SH-SY5Y (cell line): Measurements from ENCODE around the gene CDC25B.

ENCODE experiments used
- GATA2 ChIP-seq: IDR thresholded peaks from 2 replicates; pipeline ENCODE4 v1.6.1; 2011; ENCODE audit warnings: mild to moderate bottlenecking, low read depth, low read length
- GATA3 ChIP-seq: IDR thresholded peaks from 2 replicates; pipeline ENCODE4 v1.6.1; 2011; ENCODE audit warnings: low read depth, mild to moderate bottlenecking, low read length, moderate library complexity

The CDC25B gene

DNA sequence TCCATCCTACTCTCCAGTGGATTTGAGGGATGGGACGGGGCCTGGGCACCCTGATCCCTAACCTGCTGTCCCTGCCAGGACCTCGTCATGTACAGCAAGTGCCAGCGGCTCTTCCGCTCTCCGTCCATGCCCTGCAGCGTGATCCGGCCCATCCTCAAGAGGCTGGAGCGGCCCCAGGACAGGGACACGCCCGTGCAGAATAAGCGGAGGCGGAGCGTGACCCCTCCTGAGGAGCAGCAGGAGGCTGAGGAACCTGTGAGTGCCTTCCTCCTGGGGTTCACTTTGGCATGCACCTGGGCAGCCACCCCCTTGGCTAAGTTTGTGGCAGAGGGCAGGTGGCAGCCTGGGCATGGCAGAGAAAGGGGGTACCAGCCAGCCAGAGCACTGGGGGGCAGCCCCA lies 5.7 kb downstream of the CDC25B start:
- no peak for TF ChIP-seq GATA3
- TF ChIP-seq GATA2: no peak

GRCh38 chr20:3802524-3803239 lies 6.6 kb downstream of the CDC25B start:
- TF ChIP-seq GATA2: no peak
- TF ChIP-seq GATA3: no peak

GRCh38 chr20:3803289-3803688 lies 7.2 kb downstream of the CDC25B start:
- TF ChIP-seq GATA3 (no peak), GATA2 (no peak)

DNA sequence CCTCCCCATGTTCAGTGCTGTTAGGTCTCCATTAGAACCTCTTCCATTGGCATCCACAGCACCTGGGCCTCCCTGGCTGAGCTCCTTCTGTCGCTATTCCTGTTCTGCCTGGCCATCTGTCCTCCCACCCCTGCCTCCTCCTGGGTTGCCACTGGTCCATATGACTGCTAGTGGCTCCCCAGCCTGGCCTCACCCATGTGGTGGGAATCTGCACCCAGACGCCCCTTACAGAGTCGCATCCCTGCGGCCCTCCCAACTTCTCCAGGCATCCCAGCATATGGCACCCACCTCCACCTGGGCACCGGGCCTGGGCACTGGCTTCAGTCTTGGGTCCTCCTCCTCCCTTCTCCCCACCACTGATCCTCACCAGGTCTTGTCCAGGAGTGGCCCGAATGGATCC lies 7.7 kb downstream of the CDC25B start:
- no peak for TF ChIP-seq GATA3

DNA sequence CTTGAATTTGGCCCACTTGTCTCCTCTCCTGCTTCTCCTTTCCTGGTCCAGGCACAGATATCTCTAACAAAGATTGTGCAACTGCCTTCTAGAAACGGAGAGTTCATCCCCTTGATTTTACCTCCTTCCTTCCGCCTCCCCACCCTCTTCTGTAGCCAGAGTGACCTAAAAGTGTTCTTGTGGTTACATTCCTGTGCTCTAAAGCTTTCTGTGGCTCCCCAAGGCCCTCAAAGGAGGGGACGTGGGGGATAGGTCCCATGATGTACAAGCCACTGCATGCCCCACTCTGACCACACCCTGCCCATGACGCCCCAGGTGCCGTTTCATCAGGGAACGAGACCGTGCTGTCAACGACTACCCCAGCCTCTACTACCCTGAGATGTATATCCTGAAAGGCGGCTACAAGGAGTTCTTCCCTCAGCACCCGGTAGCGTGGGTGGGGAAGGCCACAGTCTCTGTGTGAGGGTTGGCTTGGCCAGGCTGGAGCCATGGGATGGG lies 8.2 kb downstream of the CDC25B start:
- no peak for TF ChIP-seq GATA3
- no peak for TF ChIP-seq GATA2

DNA sequence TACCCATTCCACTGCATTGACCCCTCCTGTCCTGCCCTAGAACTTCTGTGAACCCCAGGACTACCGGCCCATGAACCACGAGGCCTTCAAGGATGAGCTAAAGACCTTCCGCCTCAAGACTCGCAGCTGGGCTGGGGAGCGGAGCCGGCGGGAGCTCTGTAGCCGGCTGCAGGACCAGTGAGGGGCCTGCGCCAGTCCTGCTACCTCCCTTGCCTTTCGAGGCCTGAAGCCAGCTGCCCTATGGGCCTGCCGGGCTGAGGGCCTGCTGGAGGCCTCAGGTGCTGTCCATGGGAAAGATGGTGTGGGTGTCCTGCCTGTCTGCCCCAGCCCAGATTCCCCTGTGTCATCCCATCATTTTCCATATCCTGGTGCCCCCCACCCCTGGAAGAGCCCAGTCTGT lies 8.7 kb downstream of the CDC25B start:
- no peak for TF ChIP-seq GATA3
- TF ChIP-seq GATA2: no peak

- no peak for TF ChIP-seq GATA3
- TF ChIP-seq GATA2: no peak
Measured at GRCh38 chr20:3808544-3808943, 12.4 kb downstream of the CDC25B start.

DNA sequence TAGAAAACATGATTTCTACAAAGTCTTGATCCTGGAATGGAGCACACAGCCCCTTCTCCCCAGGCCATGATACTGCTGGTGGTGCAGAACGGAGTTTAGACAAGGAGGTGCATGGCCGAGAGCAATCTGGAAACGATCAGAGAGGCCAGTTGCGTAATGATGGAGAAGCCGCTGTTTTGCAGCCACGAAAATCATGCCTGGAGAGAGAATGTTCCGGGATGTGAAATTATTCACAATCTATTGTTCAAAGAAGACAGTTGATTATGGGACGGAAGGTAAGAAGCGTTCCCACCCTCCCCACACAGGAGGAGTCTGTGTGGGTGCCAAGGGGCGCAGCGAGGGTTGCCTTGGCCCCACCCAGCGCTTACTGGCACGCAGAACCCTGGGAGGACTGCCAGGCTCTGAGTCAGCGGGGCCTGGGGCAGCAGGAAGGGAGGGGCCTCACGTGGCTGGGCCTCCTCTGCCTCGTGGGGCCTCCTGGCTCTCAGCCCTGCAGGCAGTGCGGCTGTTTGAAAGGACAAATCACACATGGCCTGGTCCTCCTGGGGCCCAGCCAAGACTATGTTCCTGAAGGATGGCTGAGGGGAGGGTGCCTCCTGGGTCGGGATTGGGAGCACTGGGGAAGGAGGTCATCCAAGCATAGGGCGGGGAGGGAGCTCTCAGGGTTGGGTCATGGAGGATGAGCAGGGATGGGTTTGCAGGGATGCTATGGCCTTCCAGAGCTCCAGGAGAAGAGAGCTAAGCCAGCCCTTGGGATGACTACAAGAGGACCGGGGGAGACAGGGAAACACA lies 15.6 kb downstream of the CDC25B start:
- TF ChIP-seq GATA2 (peak; percentile 36), GATA3 (no peak)

DNA sequence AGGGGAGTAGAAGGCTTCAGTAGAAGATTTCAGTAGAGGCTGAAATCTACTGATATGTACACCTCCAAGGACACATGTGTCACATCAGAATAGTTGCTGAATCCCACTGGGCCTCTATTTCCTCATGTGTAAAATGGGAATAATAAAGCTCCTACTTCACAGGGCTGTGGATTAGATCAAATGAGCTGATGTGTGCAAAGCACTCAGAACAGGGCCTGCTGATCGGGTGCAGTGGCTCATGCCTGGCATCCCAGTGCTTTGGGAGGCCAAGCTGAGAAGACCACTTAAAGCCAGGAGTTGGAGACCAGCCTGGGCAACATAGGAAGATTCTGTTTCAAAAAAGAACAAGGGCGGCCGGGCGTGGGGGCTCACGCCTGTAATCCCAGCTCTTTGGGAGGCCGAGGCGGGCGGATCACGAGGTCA lies 16.2 kb downstream of the CDC25B start:
- TF ChIP-seq GATA2 (no peak), GATA3 (no peak)

DNA sequence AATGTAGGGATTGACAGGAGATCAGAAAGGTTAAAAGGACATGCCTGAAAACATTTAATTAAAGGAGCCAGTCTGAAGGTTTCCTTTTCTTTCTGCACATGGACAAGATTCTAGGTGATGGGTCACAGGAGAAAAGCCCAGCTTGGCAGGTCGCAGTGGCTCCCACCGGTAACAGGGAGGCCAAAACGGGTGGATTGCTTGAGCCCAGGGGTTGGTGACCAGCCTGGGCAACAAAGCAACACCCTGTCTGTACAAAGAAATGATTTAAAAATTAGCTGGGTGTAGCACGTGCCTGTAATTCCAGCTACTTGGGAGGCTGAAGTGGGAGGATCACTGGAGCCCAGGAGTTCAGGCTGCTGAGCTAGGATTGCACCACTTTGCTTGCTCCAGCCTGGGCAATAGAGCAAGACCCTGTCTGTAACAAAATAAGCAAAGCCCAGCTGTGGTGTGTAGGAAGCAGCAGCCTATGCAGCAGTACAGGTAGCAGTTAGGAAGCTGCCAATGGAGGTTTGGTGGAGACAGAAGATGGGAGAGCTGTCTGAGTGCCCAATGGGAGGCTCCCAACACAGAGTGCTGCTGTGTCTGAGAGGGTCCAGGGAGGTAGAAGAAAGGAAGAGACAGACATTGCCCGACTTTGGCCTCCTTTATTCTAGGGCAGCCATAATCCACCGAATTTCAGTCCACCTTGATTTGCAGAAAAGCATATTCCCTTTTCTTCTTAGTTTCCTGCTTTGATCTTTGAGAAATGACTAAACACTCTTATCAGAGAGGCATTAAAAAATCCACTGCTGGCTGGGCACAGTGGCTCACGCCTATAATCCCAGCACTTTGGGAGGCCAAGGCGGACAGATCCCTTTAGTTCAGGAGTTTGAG lies 17.1 kb downstream of the CDC25B start:
- TF ChIP-seq GATA3 (no peak), GATA2 (no peak)

DNA sequence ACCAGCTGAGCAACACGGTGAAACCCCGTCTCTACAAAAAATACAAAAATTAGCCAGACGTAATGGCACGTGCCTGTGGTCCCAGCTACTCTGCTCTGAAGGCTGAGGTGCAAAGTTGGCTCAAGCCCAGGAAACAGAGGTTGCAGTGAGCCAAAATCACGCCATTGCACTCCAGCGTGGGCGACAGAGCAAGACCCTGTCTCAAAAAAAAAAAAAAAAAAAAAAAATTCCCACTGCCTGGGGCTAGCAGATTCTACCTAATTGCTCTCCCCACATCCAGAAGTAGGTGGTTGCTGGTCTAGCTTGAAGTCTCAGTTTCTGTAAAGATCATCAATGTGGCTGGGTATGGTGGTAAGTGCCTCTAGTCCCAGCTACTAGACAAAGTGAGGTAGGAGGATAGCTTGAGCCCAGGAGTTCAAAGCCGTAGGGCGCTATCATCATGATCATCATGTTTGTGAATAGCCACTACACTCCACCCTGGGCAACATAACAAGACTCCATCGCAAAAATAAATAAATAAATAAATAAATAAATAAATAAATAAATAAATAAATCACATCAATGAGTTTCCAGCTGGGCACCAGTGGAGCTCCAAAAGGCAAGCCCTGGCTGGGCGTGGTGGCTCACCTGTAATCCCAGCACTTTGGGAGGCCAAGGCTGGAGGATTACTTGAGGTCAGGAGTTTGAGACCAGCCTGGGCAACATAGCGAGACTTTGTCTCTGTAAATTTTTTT lies 17.9 kb downstream of the CDC25B start:
- TF ChIP-seq GATA3: no peak
- no peak for TF ChIP-seq GATA2

GRCh38 chr20:3814928-3815495 lies 18.9 kb downstream of the CDC25B start:
- no peak for TF ChIP-seq GATA2
- TF ChIP-seq GATA3: no peak

GRCh38 chr20:3815703-3816315 lies 19.7 kb downstream of the CDC25B start:
- TF ChIP-seq GATA2: no peak
